PFSK-1 (cell line): ENCODE measurements around the gene ADD3.

Source experiments
- FOXP2 ChIP-seq: optimal IDR thresholded peaks from 2 replicates; pipeline ENCODE3; 2011; ENCODE audit warnings: borderline replicate concordance, control low read depth, inconsistent platforms; ENCODE audit not compliant: insufficient read depth; ENCODE audit errors: extremely low read length, extremely low read depth
- POLR2AphosphoS5 ChIP-seq: IDR thresholded peaks from 2 replicates; pipeline ENCODE4 v1.6.1; 2012; ENCODE audit warnings: low read depth, mild to moderate bottlenecking, control low read depth, low read length, moderate library complexity
- SIN3A ChIP-seq: IDR thresholded peaks from 2 replicates; pipeline ENCODE4 v1.6.1; 2012; ENCODE audit warnings: mild to moderate bottlenecking, low read length, moderate library complexity, borderline replicate concordance; ENCODE audit not compliant: insufficient read depth
- TAF1 ChIP-seq: IDR thresholded peaks from 2 replicates; pipeline ENCODE4 v1.6.1; 2012; ENCODE audit warnings: low read length, control low read depth, borderline replicate concordance; ENCODE audit not compliant: insufficient read depth
- TF ChIP-seq, protein P1 (sequence below), 2 experiments: IDR thresholded peaks; 2 replicates each; pipeline versions ENCODE4 v1.6.1 to v1.8.0; 2011 to 2012; ENCODE audit warnings: low read depth in 2 of 2, low read length in 2 of 2, control low read depth in 1 of 2, inconsistent platforms in 1 of 2, mild to moderate bottlenecking in 1 of 2, moderate library complexity in 1 of 2; ENCODE audit not compliant: insufficient read depth in 1 of 2

Gene ADD3

DNA sequence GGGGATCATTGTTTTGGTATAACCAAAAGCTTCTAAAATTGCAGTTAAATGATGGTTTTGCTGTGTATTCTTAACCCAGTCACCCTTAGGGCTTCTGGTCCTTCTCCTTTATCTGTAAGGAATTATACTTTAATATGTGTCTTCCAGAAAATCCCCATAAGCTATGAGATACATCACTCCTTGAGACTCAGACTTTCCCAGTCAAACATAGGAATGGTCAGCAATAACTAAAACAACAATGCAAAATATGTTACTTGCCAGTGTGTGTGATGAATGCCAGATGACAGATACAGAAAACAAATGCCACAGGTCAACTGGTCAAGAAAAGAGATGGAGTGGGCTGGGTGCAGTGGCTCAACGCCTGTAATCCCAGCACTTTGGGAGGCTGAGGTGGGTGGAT is 10.1 kb downstream of the ADD3 start:
- TF ChIP-seq, protein P1, sequence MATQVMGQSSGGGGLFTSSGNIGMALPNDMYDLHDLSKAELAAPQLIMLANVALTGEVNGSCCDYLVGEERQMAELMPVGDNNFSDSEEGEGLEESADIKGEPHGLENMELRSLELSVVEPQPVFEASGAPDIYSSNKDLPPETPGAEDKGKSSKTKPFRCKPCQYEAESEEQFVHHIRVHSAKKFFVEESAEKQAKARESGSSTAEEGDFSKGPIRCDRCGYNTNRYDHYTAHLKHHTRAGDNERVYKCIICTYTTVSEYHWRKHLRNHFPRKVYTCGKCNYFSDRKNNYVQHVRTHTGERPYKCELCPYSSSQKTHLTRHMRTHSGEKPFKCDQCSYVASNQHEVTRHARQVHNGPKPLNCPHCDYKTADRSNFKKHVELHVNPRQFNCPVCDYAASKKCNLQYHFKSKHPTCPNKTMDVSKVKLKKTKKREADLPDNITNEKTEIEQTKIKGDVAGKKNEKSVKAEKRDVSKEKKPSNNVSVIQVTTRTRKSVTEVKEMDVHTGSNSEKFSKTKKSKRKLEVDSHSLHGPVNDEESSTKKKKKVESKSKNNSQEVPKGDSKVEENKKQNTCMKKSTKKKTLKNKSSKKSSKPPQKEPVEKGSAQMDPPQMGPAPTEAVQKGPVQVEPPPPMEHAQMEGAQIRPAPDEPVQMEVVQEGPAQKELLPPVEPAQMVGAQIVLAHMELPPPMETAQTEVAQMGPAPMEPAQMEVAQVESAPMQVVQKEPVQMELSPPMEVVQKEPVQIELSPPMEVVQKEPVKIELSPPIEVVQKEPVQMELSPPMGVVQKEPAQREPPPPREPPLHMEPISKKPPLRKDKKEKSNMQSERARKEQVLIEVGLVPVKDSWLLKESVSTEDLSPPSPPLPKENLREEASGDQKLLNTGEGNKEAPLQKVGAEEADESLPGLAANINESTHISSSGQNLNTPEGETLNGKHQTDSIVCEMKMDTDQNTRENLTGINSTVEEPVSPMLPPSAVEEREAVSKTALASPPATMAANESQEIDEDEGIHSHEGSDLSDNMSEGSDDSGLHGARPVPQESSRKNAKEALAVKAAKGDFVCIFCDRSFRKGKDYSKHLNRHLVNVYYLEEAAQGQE (IDR thresholded peaks at IDR 0.05; ENCODE audit: insufficient read depth in 1 of 2, low read depth in 2 of 2, low read length in 2 of 2) = no peak
- TF ChIP-seq TAF1 = no peak
- no peak for TF ChIP-seq SIN3A
- no peak for TF ChIP-seq FOXP2
- TF ChIP-seq POLR2AphosphoS5 = no peak

DNA sequence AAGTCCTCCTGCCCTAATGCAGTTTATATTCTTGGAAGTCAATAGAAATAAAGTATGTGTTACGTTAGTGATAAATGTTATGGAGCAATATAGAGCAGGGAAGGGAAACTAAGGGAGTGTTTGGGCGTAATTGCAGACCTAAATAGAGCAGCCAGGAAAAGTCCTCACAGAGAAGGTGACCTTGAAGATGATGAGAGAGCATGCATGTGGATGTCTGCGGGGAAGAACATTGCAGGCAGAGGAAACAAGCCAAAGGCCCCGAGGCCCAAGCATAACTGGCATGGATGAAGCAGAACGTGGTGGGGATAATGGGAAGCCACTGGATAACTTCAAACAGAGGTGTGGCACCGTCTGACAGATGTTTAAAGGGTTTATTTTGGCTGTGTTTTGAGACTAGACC is 12.5 kb downstream of the ADD3 start:
- no peak for TF ChIP-seq SIN3A
- no peak for TF ChIP-seq FOXP2
- TF ChIP-seq POLR2AphosphoS5 = no peak
- no peak for TF ChIP-seq TAF1
- TF ChIP-seq, protein P1 (IDR thresholded peaks at IDR 0.05; ENCODE audit: insufficient read depth in 1 of 2, low read depth in 2 of 2, low read length in 2 of 2) = no peak

DNA sequence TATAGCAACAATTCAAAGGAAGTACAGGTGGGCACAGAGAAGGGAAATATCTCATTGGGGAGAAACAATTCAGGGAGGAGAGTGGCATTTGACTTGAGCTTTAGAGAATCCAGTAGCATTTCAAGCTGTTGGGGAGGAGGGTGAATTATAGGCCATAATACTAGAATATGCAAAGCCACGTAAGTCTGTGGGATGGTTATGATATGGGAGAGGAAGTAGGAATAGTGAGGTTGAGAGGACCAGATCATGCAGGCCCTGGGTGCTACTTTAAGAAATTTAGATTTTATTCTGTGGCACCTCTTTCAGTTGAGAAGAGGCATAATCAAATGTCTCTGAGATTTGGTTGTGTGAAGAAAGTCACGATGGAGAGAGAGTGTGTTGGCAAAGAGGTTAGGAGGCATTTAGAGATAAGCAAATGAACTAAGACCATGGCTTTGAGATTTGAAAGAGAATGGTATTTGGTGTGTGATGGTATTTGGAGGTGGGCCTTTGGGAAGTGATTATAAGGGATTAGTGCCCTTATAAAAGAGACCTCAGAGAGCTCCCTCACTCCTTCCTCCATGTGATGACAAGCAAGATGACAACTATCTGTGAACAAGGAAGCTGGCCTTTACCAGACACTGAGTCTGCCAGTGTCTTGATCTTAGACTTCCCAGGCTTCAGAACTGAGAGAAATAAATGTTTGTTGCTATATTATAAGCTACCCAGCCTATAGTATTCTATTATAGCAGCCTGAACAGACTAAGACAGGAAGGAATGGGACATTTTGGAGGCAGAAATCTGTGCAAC is 15.1 kb downstream of the ADD3 start:
- TF ChIP-seq, protein P1 (IDR thresholded peaks at IDR 0.05; ENCODE audit: insufficient read depth in 1 of 2, low read depth in 2 of 2, low read length in 2 of 2) = no peak
- TF ChIP-seq POLR2AphosphoS5 = no peak
- TF ChIP-seq FOXP2 = no peak
- TF ChIP-seq SIN3A = no peak

DNA sequence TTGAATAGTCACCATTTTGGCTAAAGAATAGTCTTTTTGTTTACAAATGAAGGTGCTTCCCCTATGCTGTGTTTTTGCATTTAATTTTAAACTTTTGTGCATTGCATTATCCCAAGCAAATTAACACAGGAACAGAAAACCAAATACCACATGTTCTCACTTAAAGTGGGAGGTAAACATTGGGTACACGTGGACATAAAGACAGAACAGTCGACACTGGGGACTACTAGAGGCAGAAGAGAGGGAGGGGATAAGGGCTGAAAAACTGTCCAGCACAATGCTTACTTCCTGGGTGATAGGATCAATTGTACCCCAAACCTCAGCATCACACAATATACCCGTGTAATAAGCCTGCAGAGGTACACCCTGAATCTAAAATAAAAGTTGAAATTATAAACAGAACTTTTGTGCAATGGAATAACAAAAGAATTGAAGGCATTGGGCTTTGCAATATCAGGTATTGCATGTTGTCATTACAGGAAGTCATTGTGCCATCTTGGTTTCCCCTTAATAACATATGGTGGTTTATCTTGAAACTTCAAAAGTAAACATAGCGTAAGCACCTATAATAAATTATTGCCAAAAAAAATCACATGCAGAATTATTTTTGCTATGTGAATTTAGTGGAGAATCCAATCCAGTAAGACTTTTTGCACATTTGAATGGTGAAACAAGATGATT is 16.1 kb downstream of the ADD3 start:
- TF ChIP-seq TAF1 = no peak
- no peak for TF ChIP-seq SIN3A
- TF ChIP-seq, protein P1 (IDR thresholded peaks at IDR 0.05; ENCODE audit: insufficient read depth in 1 of 2, low read depth in 2 of 2, low read length in 2 of 2) = no peak
- no peak for TF ChIP-seq POLR2AphosphoS5
- TF ChIP-seq FOXP2 = no peak

DNA sequence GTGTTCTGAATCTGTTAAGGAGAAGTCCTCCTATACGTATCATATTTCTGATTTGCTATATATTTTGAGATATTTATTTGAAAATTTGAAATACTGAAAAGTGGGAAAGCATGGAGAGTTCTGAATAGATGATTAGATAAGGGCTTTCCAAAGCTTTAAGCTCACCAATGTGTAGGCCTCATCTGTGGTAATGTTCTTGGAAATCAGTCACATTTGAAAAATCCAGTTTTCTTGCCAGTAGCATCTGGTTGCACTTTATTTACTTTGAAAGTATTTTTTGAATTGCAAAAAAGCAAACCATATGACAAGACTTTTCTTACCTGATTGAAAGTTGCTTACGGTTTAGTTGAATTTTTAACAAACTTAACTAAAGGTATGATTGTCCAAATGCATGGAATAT is 21.7 kb downstream of the ADD3 start:
- TF ChIP-seq POLR2AphosphoS5 (no peak), TAF1 (no peak), FOXP2 (no peak), SIN3A (no peak)
- TF ChIP-seq, protein P1 (IDR thresholded peaks at IDR 0.05; ENCODE audit: insufficient read depth in 1 of 2, low read depth in 2 of 2, low read length in 2 of 2) = no peak
